HG03460 (cell line): ENCODE data around the gene PADI1.

Source experiments
- ATAC-seq: cut with Tn5 transposase; IDR thresholded peaks from one replicate; pipeline ENCODE4 v1.9.1; 2021; ENCODE audit not compliant: unreplicated experiment

PADI1 gene

GRCh38 chr1:17204546-17205440, at the start of gene PADI1:
Gene PADI1 (plus strand): TSS chr1:17205128. CDS start chr1:17205218, 90 bp downstream.
- ATAC-seq = no peak

- ATAC-seq = no peak
Observed at GRCh38 chr1:17155257-17155920, 49.5 kb upstream of the PADI1 start.

GRCh38 chr1:17156108-17156507, 48.8 kb upstream of the PADI1 start:
- ATAC-seq = no peak

GRCh38 chr1:17158961-17159360, 46.0 kb upstream of the PADI1 start:
- no peak for ATAC-seq

- no peak for ATAC-seq
Observed at GRCh38 chr1:17161137-17161740, 43.7 kb upstream of the PADI1 start.

- no peak for ATAC-seq
Observed at GRCh38 chr1:17161926-17162800, 42.8 kb upstream of the PADI1 start.

GRCh38 chr1:17162941-17163340, 42.0 kb upstream of the PADI1 start:
- ATAC-seq = no peak

- no peak for ATAC-seq
Observed at GRCh38 chr1:17163371-17163770, 41.6 kb upstream of the PADI1 start.

- no peak for ATAC-seq
Observed at GRCh38 chr1:17163789-17164666, 40.9 kb upstream of the PADI1 start.

GRCh38 chr1:17165823-17166222, 39.1 kb upstream of the PADI1 start:
- no peak for ATAC-seq

- ATAC-seq = no peak
Observed at GRCh38 chr1:17167041-17167785, 37.7 kb upstream of the PADI1 start.

GRCh38 chr1:17167786-17168090, 37.2 kb upstream of the PADI1 start:
- no peak for ATAC-seq

GRCh38 chr1:17168091-17168876, 36.6 kb upstream of the PADI1 start:
- ATAC-seq = no peak

- no peak for ATAC-seq
Observed at GRCh38 chr1:17170571-17170970, 34.4 kb upstream of the PADI1 start.

GRCh38 chr1:17173217-17173616, 31.7 kb upstream of the PADI1 start:
- ATAC-seq = no peak

- ATAC-seq = no peak
Observed at GRCh38 chr1:17176306-17177061, 28.4 kb upstream of the PADI1 start.

- ATAC-seq = no peak
Observed at GRCh38 chr1:17177651-17178050, 27.3 kb upstream of the PADI1 start.
